GM18907 (cell line): ENCODE measurements around the gene EXOSC10.
"Not testable (repeated sequence)": the region's sequence is repeated elsewhere in the genome, so short reads cannot be mapped to it uniquely, and the experiment has no call there.

Experiments used
- ATAC-seq: cut with Tn5 transposase; IDR thresholded peaks from one replicate; pipeline ENCODE4 v1.9.1; 2021; ENCODE audit warnings: mild to moderate bottlenecking, moderate library complexity; ENCODE audit not compliant: unreplicated experiment

EXOSC10 gene

GRCh38 chr1:11044849-11045427, 54.7 kb downstream of the EXOSC10 start:
- ATAC-seq: no peak

GRCh38 chr1:11044086-11044848, 55.4 kb downstream of the EXOSC10 start:
- no peak for ATAC-seq

GRCh38 chr1:11042995-11043874, 56.4 kb downstream of the EXOSC10 start:
- no peak for ATAC-seq

- no peak for ATAC-seq
Observed at GRCh38 chr1:11042065-11042464, 57.6 kb downstream of the EXOSC10 start.

- no peak for ATAC-seq
Observed at GRCh38 chr1:11041048-11041447, 58.6 kb downstream of the EXOSC10 start.

GRCh38 chr1:11040105-11040429, 59.6 kb downstream of the EXOSC10 start:
- ATAC-seq: not testable (repeated sequence)

GRCh38 chr1:11039351-11040104, 60.1 kb downstream of the EXOSC10 start:
- ATAC-seq: no peak

- peak; percentile 63 for ATAC-seq
Observed at GRCh38 chr1:11037740-11038182, 61.9 kb downstream of the EXOSC10 start.

- ATAC-seq: not testable (repeated sequence)
Observed at GRCh38 chr1:11037019-11037739, 62.5 kb downstream of the EXOSC10 start.

- ATAC-seq: no peak
Observed at GRCh38 chr1:11031624-11032262, 67.9 kb downstream of the EXOSC10 start.

- no peak for ATAC-seq
Observed at GRCh38 chr1:11030865-11031264, 68.8 kb downstream of the EXOSC10 start.

GRCh38 chr1:11028018-11028417, 71.7 kb downstream of the EXOSC10 start:
- no peak for ATAC-seq

GRCh38 chr1:11027316-11027715, 72.4 kb downstream of the EXOSC10 start:
- ATAC-seq: no peak

GRCh38 chr1:11026903-11027302, 72.8 kb downstream of the EXOSC10 start:
- ATAC-seq: no peak

- ATAC-seq: no peak
Observed at GRCh38 chr1:11026052-11026451, 73.6 kb downstream of the EXOSC10 start.

GRCh38 chr1:11025618-11026017, 74.1 kb downstream of the EXOSC10 start:
- ATAC-seq: no peak

- no peak for ATAC-seq
Observed at GRCh38 chr1:11024874-11025203, 74.8 kb downstream of the EXOSC10 start.

GRCh38 chr1:11024154-11024873, 75.4 kb downstream of the EXOSC10 start:
- ATAC-seq: no peak

- ATAC-seq: no peak
Observed at GRCh38 chr1:11023201-11023600, 76.5 kb downstream of the EXOSC10 start.
